GM18526 (cell line): Measurements from ENCODE around the gene ARHGAP18.

ENCODE experiments used
- POLR2A ChIP-seq: IDR thresholded peaks from 3 replicates; pipeline ENCODE4 v1.6.1; 2011; ENCODE audit not compliant: insufficient read length; ENCODE audit errors: extremely low read depth

The ARHGAP18 gene

DNA sequence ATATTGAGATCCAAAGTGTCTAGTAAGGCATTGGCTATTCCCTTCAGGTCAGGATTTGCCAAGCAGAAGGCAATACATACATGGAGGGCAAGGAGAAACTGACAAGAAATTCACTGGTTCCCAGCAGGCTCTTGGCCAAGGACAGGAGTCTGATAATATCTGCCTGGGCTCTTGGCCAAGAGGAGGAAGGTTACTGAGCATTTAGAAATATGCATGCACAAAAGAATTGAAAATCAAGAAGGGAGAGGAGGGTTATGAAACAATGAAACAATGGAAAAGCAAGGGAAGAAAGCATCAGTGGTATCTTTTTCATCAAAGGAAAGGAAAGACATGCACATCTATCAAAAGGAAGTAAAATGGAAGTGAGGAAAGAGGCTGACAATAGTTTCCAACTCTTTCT, 42.4 kb downstream of the ARHGAP18 start:
- TF ChIP-seq POLR2A: no peak

DNA sequence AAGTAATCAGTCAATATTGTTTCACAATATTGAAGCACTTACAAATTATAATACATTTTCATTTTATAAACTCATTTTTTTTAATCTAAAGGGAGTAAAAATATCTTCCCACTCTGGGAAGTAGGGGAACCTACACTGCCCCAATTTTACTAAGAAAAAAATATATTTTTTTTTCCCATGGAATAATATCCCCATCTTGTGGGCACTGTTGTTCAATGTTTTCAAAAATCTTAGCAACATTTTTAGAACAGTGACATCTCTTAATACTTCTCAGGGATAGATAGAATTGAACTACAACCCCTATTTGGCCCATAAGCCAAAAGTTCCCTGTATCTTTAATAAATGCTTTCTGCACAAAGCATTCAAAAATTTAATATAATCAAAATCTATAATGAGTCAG, 42.9 kb downstream of the ARHGAP18 start:
- no peak for TF ChIP-seq POLR2A

DNA sequence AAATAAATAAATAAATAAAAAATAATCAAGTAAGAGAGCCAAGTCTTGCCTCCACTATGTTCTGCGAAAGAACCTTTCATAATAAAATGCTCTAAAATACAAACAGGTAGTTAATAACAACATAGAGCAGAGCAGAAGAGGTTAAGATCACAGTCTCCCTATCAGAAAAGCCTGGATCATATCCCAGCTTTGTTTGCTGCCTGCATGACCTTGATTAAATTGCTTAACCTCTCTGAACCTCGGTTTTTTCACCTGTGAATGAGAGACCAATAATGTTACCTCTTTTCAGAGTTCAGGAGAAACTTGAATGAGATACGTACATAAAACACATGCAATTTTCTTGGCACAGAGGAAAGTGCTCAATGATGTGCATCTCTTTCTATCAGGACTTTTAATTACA, 44.4 kb downstream of the ARHGAP18 start:
- TF ChIP-seq POLR2A: no peak

DNA sequence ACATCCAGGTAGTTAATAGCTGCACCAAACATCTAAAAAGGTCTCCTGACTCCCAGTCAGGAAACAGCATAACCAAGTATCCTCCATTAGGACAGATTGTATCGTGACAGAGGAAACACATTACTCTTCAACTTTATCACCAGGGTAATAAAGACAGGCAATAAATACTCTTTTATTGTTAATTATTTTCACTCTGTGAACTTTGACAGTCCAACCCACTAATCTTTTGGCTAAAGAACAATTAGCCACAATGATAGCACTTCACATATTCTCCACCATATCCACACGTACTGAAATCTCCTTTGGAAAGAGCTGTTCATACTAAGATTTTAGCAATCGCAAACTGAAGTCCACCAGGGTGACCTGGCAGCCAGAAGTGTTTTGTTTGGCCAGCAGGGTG, 46.4 kb downstream of the ARHGAP18 start:
- TF ChIP-seq POLR2A: no peak

DNA sequence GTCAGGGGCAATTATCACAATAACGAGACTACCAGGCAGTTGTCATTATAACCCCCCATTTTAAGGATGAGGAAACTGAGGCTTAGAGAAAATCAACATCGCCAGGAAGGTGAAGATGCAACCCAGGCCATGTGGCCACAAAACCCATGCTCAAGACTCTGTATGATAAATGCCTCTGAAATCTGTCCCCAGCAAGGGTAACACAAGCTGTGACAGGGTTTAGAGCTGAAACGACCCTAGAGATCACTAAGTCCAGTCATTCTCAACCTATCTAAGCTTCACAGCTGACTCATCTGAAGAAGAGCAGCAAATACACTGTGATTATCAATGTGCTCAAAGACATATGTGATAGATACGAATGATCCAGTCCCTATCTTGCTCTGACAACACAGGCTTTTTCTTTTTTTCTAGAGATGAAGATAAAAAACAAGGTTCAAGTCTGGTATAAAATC, 47.0 kb downstream of the ARHGAP18 start:
- no peak for TF ChIP-seq POLR2A

DNA sequence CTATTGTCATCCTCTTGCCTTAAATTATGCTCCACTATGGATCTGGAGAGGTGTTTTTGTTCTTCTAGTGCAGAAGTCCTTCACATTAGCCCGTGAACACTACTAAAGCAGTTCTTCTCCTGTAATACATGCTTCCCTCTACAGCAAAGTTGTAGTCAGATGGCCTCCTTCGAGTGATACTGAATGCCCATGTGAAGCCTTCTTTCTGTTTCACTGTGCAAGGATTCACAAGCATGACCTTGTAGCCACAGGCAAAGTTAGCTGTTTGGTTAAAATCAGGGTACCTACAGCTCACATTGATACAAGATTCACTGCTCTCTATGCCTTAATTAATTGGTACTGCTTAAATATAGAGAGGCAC, 47.6 kb downstream of the ARHGAP18 start:
- no peak for TF ChIP-seq POLR2A

DNA sequence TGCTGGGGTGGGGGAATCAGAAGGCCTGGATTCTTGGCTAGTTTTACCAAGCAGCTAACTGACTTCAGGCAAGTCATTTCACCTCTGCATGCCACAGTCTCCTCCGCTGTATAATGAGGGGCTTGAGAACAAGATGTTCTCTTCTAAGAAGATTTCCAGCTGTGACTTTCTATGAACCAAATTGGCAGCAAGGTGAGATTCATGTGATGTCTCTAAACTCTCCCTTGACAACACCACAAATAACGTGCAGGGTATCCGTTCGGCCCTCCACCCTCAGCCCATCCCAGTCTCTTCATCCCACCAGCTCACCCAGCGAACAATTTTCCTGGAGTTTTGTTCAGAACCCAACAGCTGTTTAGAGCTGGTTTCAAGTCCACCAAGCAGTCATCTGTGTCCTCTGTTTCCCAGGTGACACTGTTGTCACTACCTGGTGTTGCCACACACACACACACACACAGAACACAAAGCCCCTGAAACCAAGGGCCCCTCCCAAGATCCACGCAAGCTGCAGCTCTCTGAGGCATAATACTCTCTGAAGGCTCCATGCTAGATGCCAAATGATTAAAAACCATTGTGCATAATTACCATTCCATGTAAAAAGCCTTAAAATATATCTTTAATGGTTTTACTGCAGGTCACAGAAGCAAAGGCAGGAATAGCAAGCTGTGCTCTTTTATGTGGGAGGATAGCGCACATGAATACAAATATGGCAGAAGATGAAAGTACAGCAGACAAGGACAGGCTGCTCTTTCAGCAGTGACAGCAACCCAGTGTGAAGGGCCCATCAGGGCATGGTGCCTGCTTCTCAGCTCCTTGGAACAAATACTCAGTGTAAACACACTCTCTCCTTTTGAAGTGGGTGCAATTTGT, 48.2 kb downstream of the ARHGAP18 start:
- TF ChIP-seq POLR2A: no peak

DNA sequence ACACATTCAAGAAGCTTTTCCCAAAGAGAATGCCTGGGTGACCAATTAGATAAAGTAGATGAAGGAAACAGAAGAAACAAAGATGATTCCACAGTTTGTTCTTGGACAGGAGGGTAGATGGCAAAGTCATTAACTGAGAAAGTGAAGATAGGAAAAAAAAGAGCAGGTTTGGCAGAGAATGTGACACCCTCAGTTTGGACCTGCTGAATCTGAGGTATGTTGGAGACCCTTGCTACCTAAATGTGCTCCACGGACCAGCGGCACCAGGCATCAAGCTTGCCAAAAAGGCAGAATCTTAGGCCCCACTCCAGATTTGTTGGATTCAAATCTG, 49.7 kb downstream of the ARHGAP18 start:
- TF ChIP-seq POLR2A: no peak

DNA sequence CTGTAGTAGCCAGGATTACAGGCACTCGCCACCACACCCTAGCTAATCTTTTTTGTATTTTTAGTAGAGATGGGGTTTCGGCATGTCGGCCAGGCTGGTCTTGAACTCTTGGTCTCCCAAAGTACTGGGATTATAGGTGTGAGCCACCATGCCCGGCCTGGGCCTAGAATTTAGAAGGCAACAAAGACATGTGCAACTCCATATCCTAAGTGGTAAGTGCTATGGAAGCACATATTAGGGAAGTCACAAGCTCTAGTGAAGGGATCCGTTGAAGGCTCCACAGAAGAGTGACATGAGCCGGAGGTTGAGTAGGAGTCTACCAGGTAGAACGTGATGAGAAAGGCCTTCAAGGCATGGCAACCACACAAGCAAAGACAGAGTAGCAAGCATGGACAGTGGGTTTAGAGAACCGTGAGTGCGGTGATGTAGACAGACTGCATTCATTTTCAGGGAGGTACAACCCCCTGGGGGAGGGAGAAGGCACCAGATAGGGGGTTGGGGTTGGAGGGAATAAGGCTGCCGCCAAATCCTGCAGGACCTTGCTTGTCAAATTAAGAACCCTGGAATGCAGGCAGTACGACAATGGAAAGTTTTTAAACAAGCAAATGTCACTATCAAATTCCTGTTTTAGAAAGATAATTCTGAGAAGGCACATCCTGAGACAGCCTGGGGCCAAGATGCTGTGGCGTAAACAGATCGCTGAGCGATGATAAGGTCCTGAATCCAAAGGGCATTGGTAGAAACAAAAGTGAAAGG, 50.2 kb downstream of the ARHGAP18 start:
- TF ChIP-seq POLR2A: no peak

DNA sequence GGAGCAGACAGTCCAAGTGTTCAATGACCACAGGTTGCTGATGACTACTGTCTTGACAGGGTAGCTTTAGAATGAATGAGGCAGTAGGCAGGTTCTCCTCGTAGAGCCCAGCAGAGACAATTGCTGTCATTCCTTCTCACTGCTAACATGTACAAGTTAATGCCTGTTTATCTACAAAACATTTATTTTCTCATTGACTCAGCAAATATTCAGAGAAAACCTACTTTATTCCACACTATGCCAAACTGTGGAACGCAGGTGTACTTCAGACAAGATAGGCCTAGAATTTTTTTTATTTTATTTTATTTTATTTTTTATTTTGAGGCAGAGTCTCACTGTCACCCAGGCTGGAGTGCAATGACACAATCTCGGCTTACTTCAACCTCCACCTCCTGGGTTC, 50.8 kb downstream of the ARHGAP18 start:
- no peak for TF ChIP-seq POLR2A

DNA sequence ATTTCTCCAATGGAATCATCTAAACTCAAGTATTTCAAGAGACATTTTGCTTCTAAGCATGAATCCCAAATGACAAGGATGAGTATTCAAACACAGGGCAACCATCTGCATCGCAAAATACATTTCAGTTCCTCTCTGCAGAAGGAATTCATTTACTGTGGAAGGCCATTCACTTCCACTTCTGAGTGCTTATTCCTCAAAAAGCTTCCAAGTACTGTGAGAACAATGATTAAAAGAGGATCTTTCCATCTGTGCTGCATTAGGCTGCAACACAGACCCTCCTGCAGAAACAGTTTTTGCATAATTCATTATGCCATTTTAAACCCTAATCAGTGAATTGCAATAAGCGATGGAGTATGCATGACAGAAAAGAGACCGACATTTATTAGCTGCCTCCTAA, 52.5 kb downstream of the ARHGAP18 start:
- TF ChIP-seq POLR2A: no peak

DNA sequence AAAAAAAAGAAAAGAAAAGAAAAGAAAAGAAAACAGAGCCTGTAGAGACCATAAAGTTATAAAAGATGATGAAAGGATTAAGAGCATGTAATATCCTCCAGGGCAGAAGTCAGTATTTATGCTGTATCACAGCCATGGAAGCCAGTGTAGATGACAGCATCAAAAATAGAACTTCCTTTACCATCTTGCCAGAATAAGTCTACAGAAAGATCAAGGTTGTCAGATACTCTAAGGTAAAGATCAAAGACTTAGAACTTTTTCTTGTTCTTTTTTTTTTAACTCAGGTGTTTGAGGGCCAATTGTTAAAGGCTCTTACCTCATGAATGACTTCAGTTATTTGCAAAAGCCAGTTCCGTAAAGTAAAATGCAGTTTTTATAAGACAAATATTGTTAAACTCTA, 54.6 kb downstream of the ARHGAP18 start:
- TF ChIP-seq POLR2A: no peak

DNA sequence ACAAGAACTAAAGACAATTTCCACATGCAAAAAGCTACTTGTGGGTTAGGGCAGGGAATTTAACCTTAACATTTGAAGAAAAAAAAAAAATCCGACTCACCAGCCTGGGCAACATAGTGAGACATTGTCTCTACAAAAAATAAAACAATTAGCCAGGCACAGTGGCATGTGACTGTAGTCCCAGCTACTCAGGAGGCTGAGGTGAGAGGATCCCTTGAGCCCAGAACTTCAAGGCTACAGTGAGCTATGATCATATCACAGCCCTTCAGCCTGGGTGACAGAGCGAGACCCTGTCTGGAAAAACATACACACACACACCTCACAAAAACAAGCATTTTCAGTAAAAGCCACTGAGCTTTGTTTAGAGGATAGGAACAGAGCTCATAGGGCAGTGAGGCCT, 56.2 kb downstream of the ARHGAP18 start:
- TF ChIP-seq POLR2A: no peak

DNA sequence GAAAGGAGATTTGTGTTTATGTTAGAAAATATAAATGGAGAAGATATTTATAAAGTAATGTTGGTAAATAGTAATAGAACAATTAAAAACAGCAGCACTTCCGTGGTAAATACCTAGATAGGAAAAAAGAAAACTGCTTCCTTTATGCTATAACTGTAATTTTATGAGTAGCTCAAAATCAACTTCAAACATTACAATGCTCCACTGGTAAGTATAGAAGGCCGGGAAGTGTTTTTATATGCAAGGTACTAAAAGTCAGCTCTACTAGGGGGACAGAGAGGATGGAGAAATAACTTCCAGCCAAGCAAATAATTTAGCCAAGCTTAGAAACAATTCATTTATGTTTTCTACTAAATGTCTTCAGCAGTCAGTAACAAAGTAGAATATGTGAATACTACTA, 56.7 kb downstream of the ARHGAP18 start:
- no peak for TF ChIP-seq POLR2A

DNA sequence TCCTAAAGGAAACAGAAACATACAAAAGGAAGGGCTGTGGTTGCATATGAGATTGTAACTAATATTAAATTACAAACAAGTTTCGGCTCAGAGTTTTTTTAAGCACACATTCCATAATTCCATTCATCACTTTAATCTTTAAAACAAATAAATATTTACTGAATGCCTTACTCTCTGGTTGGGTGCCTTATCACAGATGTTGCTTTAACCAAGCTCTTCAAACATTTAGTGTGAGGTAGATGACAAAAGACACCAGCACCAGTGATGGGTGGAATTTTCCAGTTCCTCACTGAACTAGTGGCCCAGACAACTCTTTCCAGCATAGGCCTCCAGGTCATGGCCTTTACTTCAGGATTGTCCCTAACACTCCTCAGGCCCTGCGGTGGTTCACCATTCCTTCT, 58.7 kb downstream of the ARHGAP18 start:
- TF ChIP-seq POLR2A: no peak

DNA sequence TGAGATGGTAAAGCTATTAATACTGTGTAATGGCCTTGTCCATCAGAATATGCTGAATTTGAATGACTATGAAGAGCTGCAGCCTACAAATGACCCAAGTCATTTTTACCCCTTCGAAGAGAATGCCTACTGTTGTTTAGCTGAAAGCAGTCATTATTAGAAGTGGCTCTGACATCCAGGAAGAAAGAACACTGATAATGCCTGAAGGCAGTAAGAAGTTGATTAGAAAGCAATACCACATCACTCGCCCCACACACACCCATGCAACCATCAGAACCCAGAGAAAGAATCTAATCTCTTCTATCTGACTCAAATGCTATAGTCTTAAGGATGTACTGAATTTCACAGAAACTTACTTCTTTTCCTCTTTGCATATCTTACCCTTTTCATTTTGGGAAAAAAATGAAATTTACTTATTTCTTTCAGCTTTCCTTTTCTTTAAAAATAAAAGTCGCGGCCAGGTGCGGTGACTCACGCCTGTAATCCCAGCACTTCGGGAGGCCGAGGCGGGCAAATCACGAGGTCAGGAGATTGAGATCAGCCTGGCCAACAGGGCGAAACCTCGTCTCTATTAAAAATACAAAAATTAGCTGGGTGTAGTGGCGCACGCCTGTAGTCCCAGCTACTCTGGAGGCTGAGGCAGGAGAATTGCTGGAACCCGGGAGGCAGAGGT, 61.0 kb downstream of the ARHGAP18 start:
- TF ChIP-seq POLR2A: no peak
